ENCODE results near the gene ANTXR1.

Gene ANTXR1

GRCh38 chr2:69087912-69088240 lies 74.9 kb downstream of the ANTXR1 start:
- TF ChIP-seq ZFX (IDR thresholded peaks at IDR 0.05) (no peak), CTCF (conservative IDR thresholded peaks at IDR 0.05) (no peak)
- H3K27ac ChIP-seq, result no peak overlapping the region

- H3K27ac ChIP-seq, result no peak overlapping the region
These were observed 75.5 kb downstream of the ANTXR1 start for GRCh38 chr2:69088466-69088865.

GRCh38 chr2:69089266-69089665 lies 76.3 kb downstream of the ANTXR1 start:
- TF ChIP-seq ZFX (IDR thresholded peaks at IDR 0.05) (no peak), CTCF (conservative IDR thresholded peaks at IDR 0.05) (no peak)
- H3K27ac ChIP-seq, result no peak overlapping the region

More at GRCh38 chr2:69088466-69088865, 75.5 kb downstream of the ANTXR1 start:
- TF ChIP-seq CTCF (conservative IDR thresholded peaks at IDR 0.05) (no peak), ZFX (IDR thresholded peaks at IDR 0.05) (no peak)

GRCh38 chr2:69089998-69090397 lies 77.0 kb downstream of the ANTXR1 start:
- TF ChIP-seq ZFX (IDR thresholded peaks at IDR 0.05), result no peak
- no peak for TF ChIP-seq CTCF (conservative IDR thresholded peaks at IDR 0.05)
- H3K27ac ChIP-seq, result no peak overlapping the region

- H3K27ac ChIP-seq, result no peak overlapping the region
- TF ChIP-seq ZFX (IDR thresholded peaks at IDR 0.05) (no peak), CTCF (conservative IDR thresholded peaks at IDR 0.05) (no peak)
These were observed 77.8 kb downstream of the ANTXR1 start for GRCh38 chr2:69090820-69091219.

DNA sequence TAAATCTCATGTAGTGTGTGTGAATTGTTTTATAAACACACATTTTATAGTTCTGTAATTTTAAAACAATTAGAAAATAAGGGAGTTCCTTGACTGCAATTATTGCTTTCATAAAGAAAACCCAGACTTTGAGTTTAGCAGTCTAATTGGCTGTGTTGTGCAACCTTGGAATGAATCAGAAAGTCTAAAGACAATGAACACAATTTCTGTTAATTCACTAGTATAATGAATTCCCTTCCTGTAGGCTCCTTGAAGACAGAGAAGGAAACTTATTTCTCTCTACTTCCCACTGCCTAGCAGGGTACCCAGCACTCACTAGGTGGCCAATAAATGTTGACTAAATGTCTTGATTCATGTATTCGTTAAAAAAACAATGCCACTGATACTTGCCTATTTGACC lies 79.9 kb downstream of the ANTXR1 start:
- TF ChIP-seq ZFX (IDR thresholded peaks at IDR 0.05), result no peak
- TF ChIP-seq CTCF (conservative IDR thresholded peaks at IDR 0.05), result no peak
- no peak overlapping the region for H3K27ac ChIP-seq

- no peak overlapping the region for H3K27ac ChIP-seq
- TF ChIP-seq ZFX (IDR thresholded peaks at IDR 0.05) (no peak), CTCF (conservative IDR thresholded peaks at IDR 0.05) (no peak)
These were observed 82.3 kb downstream of the ANTXR1 start for GRCh38 chr2:69095305-69095704.

Measured in C4-2B (cell line).